ENCODE measurements around the gene GRK4. TPM values are rescaled to one million over a fixed set of nuclear protein-coding genes. Genes with fewer than 3 reads are reported as not detected.

Gene GRK4
- total RNA-seq, 1 donor from 2014 or later, result 4.0 TPM

- intact Hi-C loops (cut with micrococcal nuclease), result loop anchor here (5.0 to 10.0 kb wide), 2 partner anchors 464 to 516 kb away; partner anchors contain the start of genes CFAP99, RNF4 and ZFYVE28
These were observed 32.4 kb upstream of the GRK4 start for GRCh38 chr4:2930758-2931511.

DNA sequence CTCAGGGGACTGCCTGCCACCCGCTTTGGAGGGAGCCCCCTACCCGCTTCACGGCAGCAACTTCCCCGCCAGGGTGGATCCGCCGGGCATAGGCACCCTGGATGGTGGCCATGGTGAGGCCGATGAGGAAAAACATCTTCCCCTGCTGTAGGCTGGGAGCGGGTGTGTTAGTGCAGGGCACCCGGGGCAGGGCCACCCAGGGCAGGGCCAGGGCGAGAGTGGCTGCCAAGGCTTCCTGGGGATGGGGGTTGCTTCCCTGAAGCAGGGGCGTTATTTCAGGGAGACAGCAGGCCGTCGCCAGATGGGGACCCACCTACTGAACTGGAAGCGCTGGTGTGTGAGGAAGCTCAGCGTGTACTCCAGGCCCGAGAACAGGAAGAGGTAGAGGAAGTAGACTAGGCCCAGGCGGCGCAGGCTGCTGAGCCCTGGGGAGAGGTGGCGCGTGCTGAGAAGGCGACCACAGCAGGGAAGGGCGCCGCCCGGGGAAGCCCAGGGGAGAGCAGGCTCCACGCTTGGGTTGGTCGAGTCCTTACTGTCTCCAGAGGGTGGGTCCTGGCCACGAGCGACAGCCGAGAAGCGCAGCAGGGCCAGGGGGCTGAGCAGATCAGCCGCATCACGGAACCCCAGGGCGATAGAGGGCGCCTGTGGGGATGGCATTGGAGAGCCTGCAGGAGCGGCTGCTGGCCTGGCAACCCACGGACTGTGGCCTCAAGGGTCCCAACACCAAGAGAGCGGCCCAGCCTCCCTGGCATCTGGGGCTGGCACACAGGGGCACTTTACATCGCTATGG lies 31.7 kb upstream of the GRK4 start:
- intact Hi-C loops (cut with micrococcal nuclease), result loop anchor here (5.0 to 10.0 kb wide), 2 partner anchors 464 to 517 kb away; partner anchors contain the start of genes CFAP99, RNF4 and ZFYVE28

- intact Hi-C loops (cut with micrococcal nuclease), result loop anchor here (5.0 to 10.0 kb wide), 2 partner anchors 465 to 518 kb away; partner anchors contain the start of genes CFAP99, RNF4 and ZFYVE28
These were observed 30.9 kb upstream of the GRK4 start for GRCh38 chr4:2932321-2932950.

- intact Hi-C loops (cut with micrococcal nuclease), result loop anchor here (5.0 to 10.0 kb wide), 2 partner anchors 466 to 518 kb away; partner anchors contain the start of genes CFAP99, RNF4 and ZFYVE28
These were observed 30.3 kb upstream of the GRK4 start for GRCh38 chr4:2932951-2933565.

DNA sequence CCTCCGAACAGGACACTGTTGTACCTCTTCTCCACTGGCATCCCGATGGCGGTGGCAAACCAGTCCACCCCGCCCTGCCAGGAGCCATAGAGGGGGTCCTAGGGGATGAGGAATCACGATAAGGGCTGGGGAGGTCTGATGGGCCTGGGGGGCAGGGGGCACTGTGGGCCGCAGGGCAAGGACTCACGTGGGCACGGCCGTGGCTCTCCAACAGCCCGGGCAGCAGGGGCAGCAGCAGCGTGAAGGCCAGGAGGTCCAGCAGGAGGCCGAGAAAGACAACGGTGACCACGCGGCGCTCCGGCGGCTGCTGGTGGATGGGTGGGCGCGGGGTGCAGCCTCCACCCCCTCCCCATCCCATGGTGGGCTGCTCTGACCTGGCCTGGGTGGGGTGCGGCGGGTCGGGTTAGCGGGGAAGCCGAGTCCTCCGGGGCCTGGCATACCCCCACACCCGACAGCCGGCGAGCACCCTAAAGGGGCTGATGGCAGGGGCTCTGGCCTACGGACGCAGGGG lies 29.8 kb upstream of the GRK4 start:
- intact Hi-C loops (cut with micrococcal nuclease), result loop anchor here (1.0 to 10.0 kb wide), 7 partner anchors 30 to 519 kb away; partner anchors contain the start of genes CFAP99, FAM193A, GRK4 and NOP14

DNA sequence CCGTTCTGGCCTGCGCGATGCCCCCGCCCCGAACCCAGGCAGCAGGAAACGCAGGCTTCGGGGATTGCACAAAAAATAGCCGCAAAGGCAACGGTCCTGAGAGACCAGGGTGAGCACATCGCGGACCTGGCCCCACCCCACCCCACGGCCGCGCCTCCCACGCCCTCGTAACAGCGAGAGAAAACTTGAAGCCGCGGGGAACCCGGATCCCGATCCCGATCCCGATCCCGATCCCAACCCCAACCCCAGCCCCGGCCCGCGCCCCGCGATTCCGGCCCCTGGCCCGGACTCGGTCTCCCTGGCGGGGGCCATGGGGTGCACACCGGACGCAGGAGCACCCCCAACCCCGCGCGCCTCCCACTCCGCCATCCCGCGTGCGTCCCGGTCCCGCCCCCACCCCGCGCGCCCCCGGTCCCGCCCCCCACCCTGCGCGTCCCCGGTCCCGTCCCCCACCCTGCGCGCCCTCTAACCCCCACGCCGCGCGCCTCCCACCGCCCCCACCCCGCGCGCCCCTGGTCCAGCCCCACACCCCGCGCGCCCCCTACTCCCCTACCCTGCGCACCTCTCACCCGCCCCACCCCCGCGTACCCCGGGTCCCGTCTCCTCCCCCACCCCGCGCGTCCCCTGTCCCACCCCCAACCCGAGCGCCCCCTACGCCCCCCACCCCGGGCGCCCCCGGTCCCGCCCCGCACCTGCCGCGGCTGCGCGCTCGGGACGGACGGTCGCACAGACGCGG lies 29.1 kb upstream of the GRK4 start:
- intact Hi-C loops (cut with micrococcal nuclease), result loop anchor here (1.0 to 10.0 kb wide), 7 partner anchors 29 to 519 kb away; partner anchors contain the start of genes CFAP99, FAM193A, GRK4 and NOP14

DNA sequence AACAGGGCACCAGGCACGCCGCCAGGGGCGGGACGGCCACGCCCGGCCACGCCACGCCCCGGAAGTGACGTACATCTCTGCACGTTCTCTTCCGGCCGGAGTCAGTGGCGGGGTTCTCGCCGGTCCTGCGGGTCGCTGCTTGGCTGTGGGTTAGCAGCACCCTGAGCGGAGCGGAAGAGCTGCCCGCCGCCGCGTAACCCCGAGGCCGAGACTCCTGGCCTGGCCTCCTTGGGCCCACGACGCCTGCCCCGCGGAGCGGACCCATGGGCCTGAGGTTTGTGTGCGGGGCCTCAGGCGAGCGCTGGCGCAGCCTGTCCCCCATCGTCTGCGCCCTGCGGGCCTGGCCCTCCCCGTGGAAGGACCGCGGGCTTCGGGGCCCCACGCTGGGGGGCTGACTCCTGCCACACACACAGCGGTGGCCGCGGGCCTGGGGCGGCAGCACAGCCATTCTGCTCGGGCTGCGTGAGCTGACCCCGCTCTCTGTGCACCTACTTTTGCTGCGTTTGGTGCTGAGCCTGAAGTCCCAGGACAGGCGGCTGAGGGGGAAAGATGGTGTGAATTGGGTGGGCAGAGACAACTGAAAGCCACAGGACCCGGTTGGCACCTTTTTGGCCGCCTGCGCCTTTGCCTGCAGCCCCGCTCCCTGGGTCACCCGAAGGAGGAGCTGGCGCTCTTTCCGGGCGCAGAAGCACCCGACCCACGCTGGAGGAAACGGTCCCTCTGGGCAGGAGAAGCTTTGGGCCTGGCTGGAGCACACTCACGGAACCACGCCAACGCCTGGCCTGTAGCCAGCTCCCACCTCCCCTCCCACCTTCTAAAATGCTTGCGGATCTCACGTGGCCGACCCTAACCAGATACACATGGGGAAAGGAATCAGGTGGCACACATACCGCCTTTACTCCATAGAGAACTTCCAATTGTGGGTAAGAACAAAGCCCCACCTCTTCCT lies 28.3 kb upstream of the GRK4 start:
- intact Hi-C loops (cut with micrococcal nuclease), result loop anchor here (1.0 to 10.0 kb wide), 8 partner anchors 28 to 520 kb away; partner anchors contain the start of genes CFAP99, FAM193A, GRK4 and NOP14

DNA sequence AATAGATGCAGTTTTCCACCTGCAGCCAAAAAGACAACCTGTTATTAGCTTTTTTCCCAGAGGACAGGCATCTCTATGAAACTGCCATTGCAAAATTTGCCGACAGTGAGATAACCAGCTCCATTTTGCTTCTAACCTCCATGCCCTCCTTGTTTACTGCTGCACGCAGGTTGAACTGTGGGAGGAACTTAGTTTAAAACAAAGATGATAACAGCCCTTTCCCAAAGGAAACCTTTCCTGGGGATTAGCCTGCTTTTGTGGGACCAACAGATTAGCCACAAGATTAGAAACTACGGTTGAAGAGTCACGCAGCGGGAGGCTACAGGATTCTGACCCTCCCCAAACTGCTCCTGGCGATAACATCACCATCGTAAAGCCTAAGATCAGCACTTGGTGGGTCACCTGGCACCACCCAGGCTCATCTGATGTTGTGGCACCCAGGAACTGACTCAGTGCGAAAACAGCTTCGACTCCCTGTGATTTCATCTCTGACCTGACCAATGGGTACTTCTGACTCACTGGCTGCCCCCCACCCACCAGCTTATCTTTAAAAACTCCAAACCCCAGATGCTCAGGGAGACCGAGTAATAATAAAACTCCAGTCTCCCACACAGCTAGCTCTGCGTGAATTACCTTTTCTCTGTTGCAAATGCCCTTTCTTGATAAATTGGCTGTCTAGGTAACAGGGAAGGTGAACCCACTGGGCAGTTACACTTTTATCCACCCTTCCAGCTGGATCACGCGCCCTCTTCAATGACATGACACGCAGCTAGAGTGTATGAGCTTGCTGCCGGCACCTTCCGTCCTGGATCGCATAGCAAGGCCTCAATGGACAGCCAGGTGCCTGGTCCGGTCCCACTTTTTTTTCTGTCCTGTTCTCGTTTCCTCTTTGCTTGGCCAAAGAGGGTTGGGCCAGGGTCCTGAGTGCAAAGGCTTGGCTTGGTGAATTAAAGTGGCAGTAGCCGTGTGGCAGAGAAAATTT lies 27.3 kb upstream of the GRK4 start:
- intact Hi-C loops (cut with micrococcal nuclease), result loop anchor here (1.0 to 10.0 kb wide), 5 partner anchors 19 to 521 kb away; partner anchors contain the start of genes CFAP99, TNIP2 and ZFYVE28

DNA sequence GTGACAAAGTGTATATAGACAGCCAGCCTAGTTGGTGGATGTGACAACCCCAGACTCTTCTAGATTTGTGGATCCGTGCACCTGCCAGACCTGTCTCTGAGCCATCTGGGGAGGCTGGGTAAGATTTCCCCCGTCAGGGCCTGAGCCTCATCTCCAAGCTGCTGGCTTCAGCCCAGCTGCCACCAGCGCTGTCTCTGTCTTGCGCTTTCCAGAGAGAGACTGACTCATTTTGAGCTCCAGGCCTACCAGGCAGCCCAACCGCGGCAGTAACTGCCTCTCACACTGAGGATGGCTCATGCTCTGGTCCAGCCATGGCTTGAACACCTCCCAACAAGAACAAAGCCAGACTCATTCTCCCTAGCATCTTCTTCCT lies 26.6 kb upstream of the GRK4 start:
- intact Hi-C loops (cut with micrococcal nuclease), result loop anchor here (2.0 to 10.0 kb wide), 2 partner anchors 18 to 522 kb away; partner anchors contain the start of genes CFAP99 and ZFYVE28

- intact Hi-C loops (cut with micrococcal nuclease), result loop anchor here (2.0 to 10.0 kb wide), 2 partner anchors 17 to 523 kb away; partner anchors contain the start of genes CFAP99 and ZFYVE28
These were observed 26.1 kb upstream of the GRK4 start for GRCh38 chr4:2937146-2937857.

DNA sequence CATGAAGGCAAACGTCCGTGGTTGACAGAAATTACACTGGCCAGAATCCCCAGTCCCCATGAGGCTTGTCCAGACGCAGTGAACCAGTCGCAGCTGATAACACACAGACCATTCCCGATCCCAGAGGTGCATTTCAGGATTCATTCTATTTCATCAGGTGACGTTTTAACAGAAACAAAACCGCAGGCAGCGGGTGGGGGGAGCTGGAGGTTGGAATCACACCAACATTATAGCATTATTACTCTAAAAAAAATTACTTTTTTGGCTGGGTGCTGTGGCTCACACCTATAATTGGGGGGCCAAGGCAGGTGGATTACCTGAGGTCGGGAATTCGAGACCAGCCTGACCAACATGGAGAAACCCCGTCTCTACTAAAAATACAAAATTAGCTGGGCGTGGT lies 25.4 kb upstream of the GRK4 start:
- intact Hi-C loops (cut with micrococcal nuclease), result loop anchor here (2.0 to 10.0 kb wide), 2 partner anchors 17 to 523 kb away; partner anchors contain the start of genes CFAP99 and ZFYVE28

DNA sequence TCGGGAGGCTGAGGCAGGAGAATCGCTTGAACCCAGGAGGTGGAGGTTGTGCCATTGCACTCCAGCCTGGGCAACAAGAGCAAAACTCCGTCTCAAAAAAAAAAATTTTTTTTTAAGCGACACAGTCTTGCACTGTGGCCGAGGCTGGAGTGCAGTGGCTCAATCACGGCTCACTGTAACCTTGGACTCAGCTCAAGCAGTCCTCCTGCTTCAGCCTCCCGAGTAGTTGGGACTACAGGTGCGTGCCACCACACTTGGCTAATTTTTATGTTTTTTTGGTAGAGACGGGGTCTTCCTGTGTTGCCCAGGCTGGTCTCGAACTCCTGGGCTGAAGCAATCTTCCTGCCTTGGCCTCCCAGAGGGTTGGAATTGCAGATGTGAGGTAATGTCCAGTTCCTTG lies 25.0 kb upstream of the GRK4 start:
- intact Hi-C loops (cut with micrococcal nuclease), result loop anchor here (10.0 kb wide), 1 partner anchor 524 kb away; the partner anchor contains the start of genes CFAP99 and ZFYVE28

GRCh38 chr4:2938906-2939305 lies 24.5 kb upstream of the GRK4 start:
- intact Hi-C loops (cut with micrococcal nuclease), result loop anchor here (10.0 kb wide), 1 partner anchor 524 kb away; the partner anchor contains the start of genes CFAP99 and ZFYVE28

DNA sequence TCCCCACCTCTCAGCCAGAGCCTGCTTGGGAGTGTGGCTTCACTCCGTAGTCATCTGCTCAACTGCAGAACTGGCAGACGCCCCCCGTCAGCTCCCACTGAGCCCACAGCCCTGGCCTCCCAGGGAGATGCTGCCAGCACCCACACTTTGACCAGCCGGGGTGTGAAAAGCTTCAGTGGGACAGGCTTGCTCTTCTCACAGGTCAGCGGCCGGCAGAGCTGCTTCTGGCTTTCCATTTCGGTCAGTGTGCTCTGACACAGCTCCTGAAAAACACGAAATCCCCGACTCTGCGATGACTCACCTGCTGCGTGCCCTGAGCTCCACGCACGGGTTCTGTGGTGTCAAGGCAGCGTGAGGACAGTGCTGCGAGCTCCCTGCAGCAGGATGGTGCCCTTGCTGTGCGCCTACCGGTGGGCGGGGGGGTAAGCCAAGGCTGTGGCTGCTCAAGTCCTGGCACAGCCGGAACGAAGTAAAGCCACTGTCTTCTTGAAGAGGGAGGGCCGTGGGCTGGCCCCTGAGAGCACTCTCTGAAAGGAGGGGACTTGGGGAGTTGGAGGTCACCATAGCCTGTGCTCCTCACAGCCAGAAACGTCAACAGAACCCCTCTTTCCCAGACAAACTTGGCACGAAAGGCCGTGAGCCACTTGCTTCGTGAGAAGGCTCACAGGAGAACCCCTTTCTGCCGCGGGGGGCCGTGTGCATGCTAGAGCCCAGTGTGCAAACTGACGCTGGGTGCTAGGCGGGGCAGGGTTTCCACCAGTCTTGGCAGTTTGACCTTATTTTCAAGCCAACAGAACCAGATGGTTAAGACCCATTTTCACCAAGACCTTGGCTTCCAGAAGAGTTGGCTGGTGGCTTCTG lies 23.8 kb upstream of the GRK4 start:
- intact Hi-C loops (cut with micrococcal nuclease), result loop anchor here (10.0 kb wide), 1 partner anchor 525 kb away; the partner anchor contains the start of genes CFAP99 and ZFYVE28

Data from T-helper 1 cell treated with Interleukin-12 subunit alpha and Interleukin-12 subunit beta and Interleukin-4 antibody, amounts not matched to agents 30 ng/mL and 1 ng/mL, for 36 hours (primary cell).